Adrenal gland (tissue), 5 donors: ENCODE data around the gene RASSF4.

Experiments
- CTCF ChIP-seq, 6 experiments: fragments of 450-650 bp in 4 of 6; fragments of 200-600 bp in 2 of 6; sonication (generic) in 1 of 6; IDR thresholded peaks; 1 replicate in 5 of 6; 2 replicates in 1 of 6; pipeline versions ENCODE4 v1.5.1 to v1.8.0; 2016 to 2021; ENCODE audit warnings: antibody characterized with exemption in 6 of 6, mild to moderate bottlenecking in 2 of 6, moderate library complexity in 1 of 6
- POLR2A ChIP-seq, 2 donors: fragments of 450-650 bp; IDR thresholded peaks; one replicate each; pipeline ENCODE4 v1.6.1; 2017; ENCODE audit warnings: antibody characterized with exemption in 2 of 2, mild to moderate bottlenecking in 2 of 2, moderate library complexity in 1 of 2
- donor health status: DM: no; HTN: no; CAD: no.

- no peak for TF ChIP-seq CTCF (IDR thresholded peaks at IDR 0.05)
- no peak for TF ChIP-seq POLR2A (IDR thresholded peaks at IDR 0.05)
These were observed 33.5 kb upstream of the RASSF4 start for GRCh38 chr10:44925811-44926750.
